GM12872 (cell line): ENCODE data around the gene ADIPOR2.

Source experiments
- TF ChIP-seq, protein P1 (sequence below): IDR thresholded peaks from 3 replicates; pipeline ENCODE4 v1.5.1; 2011; ENCODE audit warnings: low read depth, mild to moderate bottlenecking, low read length, moderate library complexity; ENCODE audit not compliant: insufficient read depth

ADIPOR2 gene

DNA sequence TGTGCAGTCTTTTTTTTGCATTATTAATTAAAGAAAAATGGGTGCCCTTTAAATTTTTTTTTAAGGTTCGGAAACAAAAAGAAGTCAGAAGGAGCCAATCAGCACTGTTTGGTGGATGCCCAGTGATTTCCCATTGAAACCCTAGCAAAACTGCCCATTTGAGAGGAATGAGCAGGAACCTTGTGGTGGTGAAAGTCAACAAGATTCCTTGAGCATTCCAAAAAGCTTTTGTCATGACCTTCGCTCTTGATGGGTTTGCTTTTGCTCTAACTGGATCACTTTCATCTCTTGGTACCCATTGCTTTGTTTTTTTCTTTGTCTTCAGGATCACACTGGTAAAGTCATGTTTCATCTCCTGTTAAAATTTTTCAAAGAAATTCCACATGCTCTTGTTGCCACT is 54.1 kb downstream of the ADIPOR2 start:
- TF ChIP-seq, protein P1, sequence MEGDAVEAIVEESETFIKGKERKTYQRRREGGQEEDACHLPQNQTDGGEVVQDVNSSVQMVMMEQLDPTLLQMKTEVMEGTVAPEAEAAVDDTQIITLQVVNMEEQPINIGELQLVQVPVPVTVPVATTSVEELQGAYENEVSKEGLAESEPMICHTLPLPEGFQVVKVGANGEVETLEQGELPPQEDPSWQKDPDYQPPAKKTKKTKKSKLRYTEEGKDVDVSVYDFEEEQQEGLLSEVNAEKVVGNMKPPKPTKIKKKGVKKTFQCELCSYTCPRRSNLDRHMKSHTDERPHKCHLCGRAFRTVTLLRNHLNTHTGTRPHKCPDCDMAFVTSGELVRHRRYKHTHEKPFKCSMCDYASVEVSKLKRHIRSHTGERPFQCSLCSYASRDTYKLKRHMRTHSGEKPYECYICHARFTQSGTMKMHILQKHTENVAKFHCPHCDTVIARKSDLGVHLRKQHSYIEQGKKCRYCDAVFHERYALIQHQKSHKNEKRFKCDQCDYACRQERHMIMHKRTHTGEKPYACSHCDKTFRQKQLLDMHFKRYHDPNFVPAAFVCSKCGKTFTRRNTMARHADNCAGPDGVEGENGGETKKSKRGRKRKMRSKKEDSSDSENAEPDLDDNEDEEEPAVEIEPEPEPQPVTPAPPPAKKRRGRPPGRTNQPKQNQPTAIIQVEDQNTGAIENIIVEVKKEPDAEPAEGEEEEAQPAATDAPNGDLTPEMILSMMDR, result no peak

DNA sequence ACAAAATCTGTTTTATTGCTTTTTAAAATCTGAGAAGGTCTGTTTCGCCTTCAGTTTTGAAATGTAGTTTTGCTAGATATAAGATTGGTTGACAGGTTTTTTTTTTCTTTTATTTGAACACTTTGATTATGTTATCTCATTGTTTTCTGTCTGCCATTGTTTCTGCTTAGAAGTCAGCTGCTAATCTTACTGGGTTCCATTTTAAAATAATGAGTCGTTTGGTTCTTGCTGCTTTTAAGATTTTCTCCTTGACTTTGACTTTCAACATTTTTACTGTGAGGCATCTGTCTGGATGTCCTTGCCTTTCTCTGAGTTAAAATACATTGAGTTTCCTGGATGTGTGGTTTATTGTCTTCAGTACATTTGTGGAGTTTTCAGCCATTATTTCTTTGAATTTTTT is 56.7 kb downstream of the ADIPOR2 start:
- TF ChIP-seq, protein P1, result no peak

DNA sequence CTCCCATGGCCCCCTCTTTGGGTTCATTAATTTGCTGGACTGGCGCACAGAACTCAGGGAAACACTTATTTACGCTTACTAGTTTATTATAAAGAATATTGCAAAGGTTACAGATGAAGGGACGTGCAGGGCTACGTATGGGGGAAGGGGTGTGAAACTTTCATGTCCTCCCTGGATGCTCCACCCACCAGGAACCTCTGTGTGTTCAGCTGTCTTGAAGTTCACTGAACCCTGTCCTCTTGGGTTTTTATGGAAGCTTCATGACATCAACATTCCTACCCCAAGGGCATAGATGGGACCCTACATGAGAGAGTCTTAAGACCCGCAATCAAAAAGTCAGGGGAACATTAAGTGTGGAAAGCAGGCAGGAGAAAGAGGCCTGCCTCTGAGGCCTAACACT is 58.1 kb downstream of the ADIPOR2 start:
- TF ChIP-seq, protein P1, result no peak

DNA sequence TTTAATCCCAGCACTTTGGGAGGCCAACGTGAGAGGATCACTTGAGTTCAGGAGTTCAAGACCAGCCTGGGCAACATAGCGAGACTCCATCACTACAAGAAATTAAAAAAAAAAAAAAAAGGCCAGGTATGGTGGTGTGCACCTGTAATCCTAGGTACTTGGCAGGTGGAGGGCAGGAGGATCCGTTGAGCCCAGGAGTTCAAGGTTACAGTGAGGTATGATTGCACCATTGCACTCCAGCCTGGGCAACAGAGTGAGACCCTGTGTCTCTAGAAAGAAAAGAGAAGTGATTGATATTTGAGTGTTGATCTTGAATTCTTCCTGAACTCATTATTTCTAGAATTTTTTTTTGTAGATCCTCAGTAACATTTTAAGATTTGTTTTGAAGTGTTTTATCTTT is 59.4 kb downstream of the ADIPOR2 start:
- TF ChIP-seq, protein P1, result no peak

DNA sequence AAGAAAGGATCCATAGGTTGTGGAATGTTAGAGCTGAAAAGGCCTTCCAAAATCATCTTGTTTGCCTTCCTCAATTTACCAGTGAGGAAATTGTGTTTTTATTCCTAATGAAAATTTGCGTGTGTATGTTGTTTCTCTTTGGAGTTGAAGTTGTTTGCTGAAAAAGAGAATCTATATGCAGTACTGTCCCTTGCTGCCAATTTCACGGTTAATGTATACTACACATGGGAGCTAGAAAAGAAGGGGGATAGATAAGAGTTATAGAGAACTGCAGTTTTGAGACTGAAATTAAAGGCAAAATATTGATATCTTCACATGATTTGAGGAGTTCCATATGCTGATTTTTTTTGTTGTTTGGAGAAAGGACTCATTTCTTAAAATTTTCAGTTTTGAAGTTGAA is 67.5 kb downstream of the ADIPOR2 start:
- TF ChIP-seq, protein P1, result no peak

DNA sequence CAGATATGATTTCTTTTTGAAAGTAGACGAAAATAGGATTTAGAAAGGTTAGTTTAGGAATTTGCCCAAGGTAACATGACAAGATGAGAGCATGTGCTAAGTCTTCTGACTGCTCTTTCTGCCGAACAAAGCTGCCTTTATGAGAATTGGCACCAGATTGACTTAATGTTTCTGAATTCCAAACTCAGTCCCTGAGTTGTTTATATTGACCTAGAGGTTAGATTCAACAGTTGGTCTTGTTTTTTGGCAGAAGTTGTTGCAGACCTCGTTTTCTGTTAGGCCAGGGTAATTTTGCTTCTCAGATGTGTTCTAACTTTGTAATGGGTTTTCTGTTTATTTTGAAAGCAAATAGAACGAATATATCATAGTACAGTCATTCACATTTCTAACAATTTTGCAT is 68.0 kb downstream of the ADIPOR2 start:
- TF ChIP-seq, protein P1, result no peak

DNA sequence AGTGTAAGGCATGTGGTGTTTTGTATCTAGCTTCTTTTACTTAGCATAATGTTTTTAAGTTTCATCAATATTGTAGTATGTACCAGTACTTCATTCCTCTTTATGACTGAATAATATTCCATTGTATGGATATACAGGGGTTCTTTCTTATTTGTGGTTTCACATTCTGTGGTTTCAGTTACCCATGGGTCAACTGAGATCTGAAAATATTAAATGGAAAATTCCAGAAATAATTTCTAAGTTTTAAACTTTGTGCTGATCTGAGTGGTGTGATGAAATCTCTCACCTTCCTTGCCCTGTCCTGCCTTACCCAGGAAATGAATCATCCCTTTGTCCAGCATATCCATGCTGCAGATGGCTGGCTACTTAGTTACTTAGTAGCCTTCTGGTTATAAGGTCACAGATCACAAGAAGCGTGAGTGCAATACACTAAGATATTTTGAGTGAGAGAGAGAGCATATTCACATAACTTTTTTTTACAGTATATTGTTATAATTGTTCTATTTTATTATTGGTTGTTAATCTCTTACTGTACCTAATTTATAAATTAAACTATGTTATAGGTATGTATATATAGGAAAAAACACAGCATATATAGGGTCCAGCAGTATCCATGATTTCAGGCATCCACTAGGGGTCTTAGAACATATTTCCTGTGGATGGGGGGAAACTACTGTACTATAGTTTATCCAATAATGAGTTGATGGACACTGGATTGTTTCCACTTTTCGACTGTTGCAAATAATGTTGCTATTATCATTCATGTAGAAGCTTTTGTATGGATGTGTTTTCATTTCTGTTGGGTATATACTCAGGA is 69.9 kb downstream of the ADIPOR2 start:
- TF ChIP-seq, protein P1, result no peak
